NCI-H510A (cell line): ENCODE measurements around the gene HERC2.

Experiments used
- DNase-seq: peaks from one replicate; lab custom pipeline; 2025; lab: John Stamatoyannopoulos, UW

HERC2 gene

GRCh38 chr15:28094732-28095521 lies 227.1 kb downstream of the HERC2 start:
- DNase-seq, result no peak

- DNase-seq, result no peak
Observed at GRCh38 chr15:28093752-28094535, 228.0 kb downstream of the HERC2 start.

DNA sequence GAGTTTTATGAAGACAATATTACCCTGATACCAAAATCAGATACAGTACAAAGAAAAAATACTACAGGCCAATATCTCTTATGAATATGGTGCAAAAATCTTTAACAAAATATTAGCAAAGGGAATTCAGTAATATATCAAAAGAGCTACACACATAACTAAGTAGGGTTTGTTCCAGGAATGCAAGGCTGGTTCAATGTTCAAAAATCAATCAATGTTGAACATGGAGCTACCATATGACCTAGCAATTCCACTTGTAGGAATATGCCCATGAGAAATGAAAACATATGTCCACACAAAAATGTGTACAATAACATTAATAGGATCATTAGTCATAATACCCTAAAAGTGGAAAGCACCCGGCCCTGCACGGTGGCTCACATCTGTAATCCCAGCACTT lies 230.7 kb downstream of the HERC2 start:
- no peak for DNase-seq

- DNase-seq, result no peak
Observed at GRCh38 chr15:28086175-28086703, 235.7 kb downstream of the HERC2 start.

GRCh38 chr15:28085489-28086174 lies 236.3 kb downstream of the HERC2 start:
- DNase-seq, result no peak

DNA sequence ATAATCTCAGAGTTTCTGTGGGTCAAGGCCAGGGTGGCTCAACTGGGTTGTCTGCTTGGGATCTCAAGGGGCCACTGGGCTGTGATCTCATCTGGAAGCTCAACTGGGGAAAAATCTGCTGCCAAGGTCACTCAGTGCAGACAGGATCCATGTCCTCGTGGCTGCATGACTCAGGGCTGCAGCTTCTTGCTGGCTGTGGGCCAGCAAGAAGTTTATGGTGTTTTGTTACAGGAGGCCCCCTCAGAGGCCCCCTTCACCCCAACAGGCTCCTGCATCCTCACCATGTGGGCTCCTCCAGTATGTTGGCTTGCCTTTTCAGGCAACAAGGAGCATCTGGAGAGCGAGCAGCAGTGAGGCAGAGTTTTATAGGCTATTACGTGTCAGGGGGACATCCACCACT lies 237.4 kb downstream of the HERC2 start:
- no peak for DNase-seq

- no peak for DNase-seq
Observed at GRCh38 chr15:28082891-28083684, 238.9 kb downstream of the HERC2 start.

GRCh38 chr15:28081594-28081993 lies 240.4 kb downstream of the HERC2 start:
- DNase-seq, result no peak

DNA sequence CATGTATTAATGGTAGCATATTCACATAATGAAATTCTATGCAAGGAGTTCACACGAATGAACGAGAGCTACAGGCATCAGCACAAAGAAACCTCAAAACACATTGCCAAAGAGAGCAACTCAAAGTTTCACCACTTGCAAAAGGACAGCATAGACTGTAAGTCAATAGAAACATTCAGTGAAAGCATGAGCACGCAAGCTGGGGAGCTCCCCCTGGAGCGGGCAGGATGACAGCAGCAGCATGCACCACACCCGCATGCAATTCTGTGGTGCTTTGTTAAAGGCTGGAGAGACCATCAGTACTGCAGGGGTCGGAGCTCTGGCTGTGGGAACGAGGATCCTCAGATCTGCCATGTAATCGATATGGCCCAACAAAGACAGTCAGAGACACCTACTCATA lies 241.6 kb downstream of the HERC2 start:
- DNase-seq, result no peak

DNA sequence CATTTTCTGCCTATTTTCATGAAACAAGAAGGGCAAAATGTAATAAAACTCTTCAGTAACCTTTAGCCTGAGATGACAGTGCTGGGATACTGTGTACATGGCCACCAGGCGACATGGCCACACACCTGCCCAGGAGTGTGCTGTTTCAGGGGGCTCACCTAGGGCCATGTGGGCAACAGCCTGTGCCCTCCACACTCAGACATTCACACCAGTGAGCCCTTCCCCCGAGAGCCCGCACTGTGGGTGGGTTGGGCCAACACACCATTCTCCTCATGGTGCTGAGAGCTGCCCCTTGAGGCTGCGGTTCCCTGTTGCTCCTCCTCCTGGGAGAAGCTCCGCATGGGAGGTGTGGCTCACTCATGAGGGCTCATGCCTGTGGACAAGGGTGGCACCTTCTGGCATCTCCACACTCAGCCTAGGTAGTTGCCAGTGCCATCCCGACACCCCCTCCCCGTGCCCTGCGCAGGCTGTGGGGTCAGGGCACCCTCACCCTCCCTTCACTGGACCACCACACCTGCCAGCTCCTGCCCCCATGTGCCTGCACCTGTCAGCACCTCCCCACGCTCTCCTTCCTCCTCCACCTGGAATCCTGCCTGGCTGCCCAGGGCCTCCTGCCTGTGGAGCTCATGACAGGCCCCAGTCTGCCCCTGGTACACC lies 242.5 kb downstream of the HERC2 start:
- no peak for DNase-seq

DNA sequence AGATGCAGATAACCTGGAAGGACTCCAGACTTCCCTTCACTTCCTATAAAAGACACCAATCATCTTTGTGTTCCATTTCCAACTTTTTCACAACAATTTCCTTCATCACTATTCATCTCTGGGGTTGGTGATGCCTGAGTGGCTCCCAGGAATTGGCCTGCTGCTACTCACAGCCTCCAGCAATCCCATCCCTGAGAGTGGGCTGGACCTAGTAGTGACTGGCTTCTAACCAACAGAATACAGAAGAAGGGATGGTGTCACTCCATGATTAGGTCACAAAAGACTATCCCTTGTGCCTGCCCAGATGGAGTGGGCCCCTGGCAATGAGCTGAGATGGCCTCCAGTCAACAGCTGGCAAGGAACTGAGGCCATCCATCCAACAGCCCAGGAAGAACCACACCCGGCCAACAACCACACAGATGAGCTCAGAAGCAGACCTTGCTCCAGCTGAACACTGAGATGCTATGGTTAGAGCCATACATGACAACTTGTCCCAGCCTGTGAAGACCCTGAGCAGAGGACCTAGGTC lies 243.7 kb downstream of the HERC2 start:
- no peak for DNase-seq

GRCh38 chr15:28075573-28075972 lies 246.4 kb downstream of the HERC2 start:
- no peak for DNase-seq

DNA sequence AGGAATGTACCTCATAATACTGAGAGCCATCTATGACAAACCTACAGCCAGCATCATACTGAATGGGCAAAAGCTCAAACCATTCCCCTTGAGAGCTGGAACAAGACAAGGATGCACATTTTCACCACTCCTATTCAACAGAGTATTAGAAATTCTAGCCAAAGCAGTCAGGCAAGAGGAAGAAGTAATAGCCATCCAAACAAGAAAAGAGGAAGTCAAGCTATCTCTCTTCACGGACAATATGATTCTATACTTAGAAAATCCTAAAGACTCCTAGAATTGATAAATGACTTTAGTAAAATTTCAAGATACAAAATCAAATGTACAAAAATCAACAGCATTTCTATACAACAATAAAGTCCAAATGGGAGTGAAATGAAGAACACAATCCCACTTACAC lies 253.0 kb downstream of the HERC2 start:
- DNase-seq, result no peak

GRCh38 chr15:28066231-28066630 lies 255.7 kb downstream of the HERC2 start:
- no peak for DNase-seq
